Fibroblast of peridontal ligament (primary cell): ENCODE results near the gene STAT5B.
"Not testable (repeated sequence)": the region's sequence is repeated elsewhere in the genome, so short reads cannot be mapped to it uniquely, and the experiment has no call there.

Experiments
- DNase-seq: peaks from one replicate; pipeline ENCODE4 v3.0.0-alpha.2; 2010; ENCODE audit errors: extremely low read depth

Gene STAT5B

GRCh38 chr17:42193969-42194899 is 82.0 kb downstream of the STAT5B start, which contains the start of gene GHDC:
GHDC (minus strand) TSS chr17:42194494; CDS start chr17:42193581, 913 bp downstream.
- peak; percentile 69 for DNase-seq

GRCh38 chr17:42193216-42193968 is 82.8 kb downstream of the STAT5B start:
- no peak for DNase-seq

- DNase-seq = no peak
These were observed 83.7 kb downstream of the STAT5B start for GRCh38 chr17:42192189-42193126.

- no peak for DNase-seq
These were observed 84.9 kb downstream of the STAT5B start for GRCh38 chr17:42191275-42191608.

GRCh38 chr17:42190491-42191274 is 85.5 kb downstream of the STAT5B start:
- DNase-seq = no peak

GRCh38 chr17:42189651-42189965 is 86.6 kb downstream of the STAT5B start:
- DNase-seq = no peak

GRCh38 chr17:42188749-42189650 is 87.2 kb downstream of the STAT5B start:
- peak; percentile 15 for DNase-seq

- no peak for DNase-seq
These were observed 88.4 kb downstream of the STAT5B start for GRCh38 chr17:42187833-42188232.

- not testable (repeated sequence) for DNase-seq
These were observed 90.0 kb downstream of the STAT5B start for GRCh38 chr17:42186191-42186590.

GRCh38 chr17:42185621-42185930 is 90.6 kb downstream of the STAT5B start:
- DNase-seq = no peak

GRCh38 chr17:42184713-42185620 is 91.2 kb downstream of the STAT5B start, which contains the start of gene HCRT:
HCRT (minus strand) TSS chr17:42185452; CDS start chr17:42185365, 87 bp downstream.
- DNase-seq = no peak

- peak; percentile 49 for DNase-seq
These were observed 92.2 kb downstream of the STAT5B start for GRCh38 chr17:42183741-42184711.

- peak; percentile 31 for DNase-seq
These were observed 93.1 kb downstream of the STAT5B start for GRCh38 chr17:42182927-42183734.

- no peak for DNase-seq
These were observed 94.4 kb downstream of the STAT5B start for GRCh38 chr17:42181851-42182207.

- DNase-seq = peak; percentile 64
These were observed 95.0 kb downstream of the STAT5B start, which contains the start of gene KCNH4 for GRCh38 chr17:42180922-42181850. KCNH4 (minus strand) TSS chr17:42181142; CDS start chr17:42180945, 197 bp downstream.
